KMS-11 (cell line): ENCODE results near the gene NAP1L5.
A peak's percentile ranks its signal among the peaks of the same experiment; 100 is the strongest.

ENCODE experiments used
- H2AFZ ChIP-seq: fragments of 200-600 bp; sonication (generic); 2 replicates; pipeline ENCODE4 v1.6.1; 2016; ENCODE audit warnings: antibody characterized with exemption, mixed run types, low read depth
- H3K27ac ChIP-seq: fragments of 200-600 bp; sonication (generic); 2 replicates; pipeline ENCODE4 v1.6.1; 2016; ENCODE audit warnings: mild to moderate bottlenecking, mixed run types
- H3K27me3 ChIP-seq: fragments of 200-600 bp; sonication (generic); 2 replicates; pipeline ENCODE4 v1.6.1; 2017; ENCODE audit warnings: mild to moderate bottlenecking, low read depth, mixed run types, moderate library complexity; ENCODE audit not compliant: insufficient read depth
- H3K36me3 ChIP-seq: fragments of 200-600 bp; sonication (generic); 2 replicates; pipeline ENCODE4 v1.6.1; 2017; ENCODE audit warnings: mild to moderate bottlenecking, mixed run types; ENCODE audit not compliant: insufficient read depth
- H3K4me1 ChIP-seq: fragments of 200-600 bp; sonication (generic); 2 replicates; pipeline ENCODE4 v1.6.1; 2016; ENCODE audit warnings: mild to moderate bottlenecking, low read depth, mixed run types; ENCODE audit not compliant: poor library complexity, severe bottlenecking
- H3K4me2 ChIP-seq: fragments of 200-600 bp; sonication (generic); 2 replicates; pipeline ENCODE4 v1.7.0; 2016; ENCODE audit warnings: mild to moderate bottlenecking, mixed run types
- H3K4me3 ChIP-seq: fragments of 200-600 bp; sonication (generic); IDR thresholded peaks from 2 replicates; pipeline ENCODE4 v1.6.1; 2017; ENCODE audit warnings: low read depth, low read length, mixed read lengths; ENCODE audit not compliant: insufficient read depth
- H3K79me2 ChIP-seq: fragments of 200-600 bp; sonication (generic); 2 replicates; pipeline ENCODE4 v1.6.1; 2016; ENCODE audit warnings: low read depth, mixed run types; ENCODE audit not compliant: insufficient read depth
- H3K9ac ChIP-seq: fragments of 200-600 bp; sonication (generic); 2 replicates; pipeline ENCODE4 v1.6.1; 2016; ENCODE audit warnings: mild to moderate bottlenecking, mixed run types
- H4K20me1 ChIP-seq: fragments of 200-600 bp; sonication (generic); 2 replicates; pipeline ENCODE4 v1.6.1; 2016; ENCODE audit warnings: mild to moderate bottlenecking, mixed run types; ENCODE audit not compliant: insufficient read depth
- TF ChIP-seq, protein P1 (sequence below): fragments of 200-600 bp; sonication (generic); conservative IDR thresholded peaks from 2 replicates; pipeline ENCODE4 v1.6.1; 2017; ENCODE audit warnings: low read depth, mild to moderate bottlenecking, antibody characterized with exemption, low read length, moderate library complexity, mixed read lengths

The NAP1L5 gene

DNA sequence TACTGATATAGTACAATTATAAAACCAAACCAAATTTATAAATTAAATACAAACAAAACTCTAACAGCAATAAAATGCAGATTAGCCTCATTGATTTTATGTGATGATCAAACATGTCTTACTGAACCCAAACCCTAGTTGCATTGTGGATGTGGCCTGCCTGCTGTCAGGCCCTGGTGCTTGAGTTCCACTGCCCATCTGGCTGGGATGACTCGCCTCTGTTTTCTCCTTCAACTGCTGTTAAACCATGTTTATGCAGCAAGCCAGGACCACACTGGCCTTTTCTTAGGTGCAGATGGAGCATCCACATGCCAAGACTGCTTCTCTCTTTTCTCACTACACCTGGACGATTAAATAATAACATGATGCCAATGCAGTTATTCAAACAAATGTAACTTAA is 22.6 kb downstream of the NAP1L5 start:
- H3K36me3 ChIP-seq: no peaks in the 10 kb centered on the region
- H4K20me1 ChIP-seq: no peaks in the 10 kb centered on the region
- H3K4me2 ChIP-seq: no peak overlapping the region
- no peak overlapping the region for H2AFZ ChIP-seq
- H3K9ac ChIP-seq: no peak overlapping the region
- H3K27ac ChIP-seq: no peak overlapping the region
- TF ChIP-seq, protein P1, sequence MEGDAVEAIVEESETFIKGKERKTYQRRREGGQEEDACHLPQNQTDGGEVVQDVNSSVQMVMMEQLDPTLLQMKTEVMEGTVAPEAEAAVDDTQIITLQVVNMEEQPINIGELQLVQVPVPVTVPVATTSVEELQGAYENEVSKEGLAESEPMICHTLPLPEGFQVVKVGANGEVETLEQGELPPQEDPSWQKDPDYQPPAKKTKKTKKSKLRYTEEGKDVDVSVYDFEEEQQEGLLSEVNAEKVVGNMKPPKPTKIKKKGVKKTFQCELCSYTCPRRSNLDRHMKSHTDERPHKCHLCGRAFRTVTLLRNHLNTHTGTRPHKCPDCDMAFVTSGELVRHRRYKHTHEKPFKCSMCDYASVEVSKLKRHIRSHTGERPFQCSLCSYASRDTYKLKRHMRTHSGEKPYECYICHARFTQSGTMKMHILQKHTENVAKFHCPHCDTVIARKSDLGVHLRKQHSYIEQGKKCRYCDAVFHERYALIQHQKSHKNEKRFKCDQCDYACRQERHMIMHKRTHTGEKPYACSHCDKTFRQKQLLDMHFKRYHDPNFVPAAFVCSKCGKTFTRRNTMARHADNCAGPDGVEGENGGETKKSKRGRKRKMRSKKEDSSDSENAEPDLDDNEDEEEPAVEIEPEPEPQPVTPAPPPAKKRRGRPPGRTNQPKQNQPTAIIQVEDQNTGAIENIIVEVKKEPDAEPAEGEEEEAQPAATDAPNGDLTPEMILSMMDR: no peak
- H3K79me2 ChIP-seq: no peaks in the 10 kb centered on the region
- no peaks in the 10 kb centered on the region for H3K4me1 ChIP-seq
- no peaks in the 10 kb centered on the region for H3K27me3 ChIP-seq
- H3K4me3 ChIP-seq: no peak overlapping the region

- Histone ChIP-seq H3K79me2 (no peaks in the 10 kb centered on the region), H3K9ac (no peak overlapping the region), H2AFZ (no peak overlapping the region), H3K36me3 (no peaks in the 10 kb centered on the region), H3K27me3 (no peaks in the 10 kb centered on the region), H3K4me3 (no peak overlapping the region), H3K4me1 (no peaks in the 10 kb centered on the region), H3K4me2 (no peak overlapping the region), H4K20me1 (no peaks in the 10 kb centered on the region), H3K27ac (no peak overlapping the region)
- TF ChIP-seq, protein P1: no peak
These were observed 23.1 kb downstream of the NAP1L5 start for GRCh38 chr4:88674565-88674964.

DNA sequence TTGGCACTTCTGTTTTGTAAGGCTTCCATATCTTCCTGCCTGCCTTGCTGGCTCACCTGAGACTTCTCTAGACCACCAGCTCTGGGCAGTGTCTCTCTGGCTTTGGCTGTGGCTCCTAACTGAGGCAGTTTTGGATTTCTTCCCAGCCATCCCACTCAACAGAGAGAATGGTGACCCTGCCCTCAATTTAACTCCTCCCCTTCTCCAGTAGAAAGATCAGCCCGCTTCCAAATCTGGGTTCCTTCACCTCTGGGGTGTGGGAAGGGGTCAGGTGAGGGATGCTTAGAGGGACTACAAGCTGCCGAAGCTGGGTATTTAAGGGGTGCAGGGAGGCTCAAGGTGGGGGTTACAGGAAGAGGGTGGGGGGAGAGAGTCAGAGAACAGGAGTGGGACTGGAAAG is 23.7 kb downstream of the NAP1L5 start:
- no peaks in the 10 kb centered on the region for H3K4me1 ChIP-seq
- H3K4me3 ChIP-seq: no peak overlapping the region
- H3K4me2 ChIP-seq: no peak overlapping the region
- no peaks in the 10 kb centered on the region for H4K20me1 ChIP-seq
- H3K9ac ChIP-seq: no peak overlapping the region
- H3K27me3 ChIP-seq: no peaks in the 10 kb centered on the region
- H3K79me2 ChIP-seq: no peaks in the 10 kb centered on the region
- no peak overlapping the region for H2AFZ ChIP-seq
- no peaks in the 10 kb centered on the region for H3K36me3 ChIP-seq
- H3K27ac ChIP-seq: no peak overlapping the region
- TF ChIP-seq, protein P1: no peak

DNA sequence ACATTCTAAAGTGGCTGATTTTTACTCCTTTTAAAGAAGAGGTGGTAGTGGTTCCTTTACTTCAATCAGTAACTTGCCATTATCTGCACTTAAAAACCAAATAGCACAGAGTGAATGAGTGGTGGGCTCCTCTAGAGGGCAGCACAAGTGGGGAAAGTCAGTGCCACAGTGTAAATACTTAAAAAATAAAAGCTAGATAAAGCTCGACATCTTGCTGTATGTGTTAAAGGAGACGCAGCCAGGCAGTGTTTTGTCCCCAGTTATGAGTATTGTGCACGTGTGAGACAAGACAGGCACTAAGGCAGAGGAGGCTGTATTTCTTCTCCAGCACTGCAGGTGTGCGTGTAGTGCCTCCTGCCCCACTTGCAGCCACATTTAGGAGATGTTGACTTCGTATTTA is 24.6 kb downstream of the NAP1L5 start:
- H2AFZ ChIP-seq: no peak overlapping the region

More for the DNA sequence above, 24.6 kb downstream of the NAP1L5 start:
- Histone ChIP-seq H3K27ac (no peak overlapping the region), H3K4me2 (no peak overlapping the region), H3K27me3 (no peaks in the 10 kb centered on the region), H3K36me3 (no peaks in the 10 kb centered on the region), H3K79me2 (no peaks in the 10 kb centered on the region), H3K9ac (no peak overlapping the region), H3K4me1 (no peaks in the 10 kb centered on the region), H4K20me1 (no peaks in the 10 kb centered on the region), H3K4me3 (no peak overlapping the region)
- TF ChIP-seq, protein P1: peak; percentile 67
